ENCODE data around the gene FSTL3.
A peak's percentile ranks its signal among the peaks of the same experiment; 100 is the strongest.

FSTL3 gene

DNA sequence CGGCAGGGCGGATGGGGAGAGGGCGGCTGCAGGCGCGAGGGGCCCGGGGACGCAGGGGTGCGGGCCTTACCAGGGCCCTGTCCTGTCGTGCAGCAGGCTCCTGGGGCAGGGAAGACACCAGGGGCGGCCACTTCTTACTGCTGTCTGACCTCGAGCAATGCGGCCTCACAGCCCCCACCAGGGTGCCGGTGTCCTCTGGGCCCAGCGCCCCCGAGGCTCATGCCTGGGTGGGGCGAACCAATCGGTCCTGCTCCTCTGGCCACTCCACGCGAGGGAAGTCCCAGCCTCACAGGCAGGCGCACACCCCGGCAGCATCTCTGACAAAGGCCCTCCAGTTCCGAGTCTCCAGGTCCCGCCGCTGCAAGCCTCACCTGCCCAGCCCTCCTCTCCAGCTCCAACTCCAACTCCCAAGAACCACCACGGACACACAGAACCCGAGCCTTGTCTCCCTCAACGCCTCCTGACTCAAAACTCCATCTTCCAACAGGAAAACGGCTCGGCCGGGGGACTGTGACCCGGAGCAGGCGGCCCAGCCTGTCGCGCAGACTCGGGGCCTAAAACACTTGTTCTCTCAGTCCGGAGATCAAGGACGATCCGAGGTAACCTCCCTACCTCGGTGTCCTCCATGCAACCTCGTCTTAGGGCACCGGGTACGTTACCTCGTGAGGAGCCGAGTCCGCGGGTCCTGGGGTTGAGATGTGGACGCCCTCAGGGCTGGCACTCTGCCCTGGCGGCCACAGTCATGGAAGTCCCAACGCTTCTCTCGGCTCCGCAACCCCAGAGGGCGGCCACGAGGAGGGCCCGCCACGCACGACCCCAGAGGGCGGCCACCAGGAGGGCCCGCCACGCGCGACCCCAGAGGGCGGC, 30.0 kb upstream of the FSTL3 start:
- no peak for DNase-seq (ENCODE audit: low spot score)

- DNase-seq (ENCODE audit: low spot score): no peak
Observed at GRCh38 chr19:646779-647565, 29.2 kb upstream of the FSTL3 start.

- DNase-seq (ENCODE audit: low spot score): no peak
Observed at GRCh38 chr19:647566-648284, 28.5 kb upstream of the FSTL3 start.

DNA sequence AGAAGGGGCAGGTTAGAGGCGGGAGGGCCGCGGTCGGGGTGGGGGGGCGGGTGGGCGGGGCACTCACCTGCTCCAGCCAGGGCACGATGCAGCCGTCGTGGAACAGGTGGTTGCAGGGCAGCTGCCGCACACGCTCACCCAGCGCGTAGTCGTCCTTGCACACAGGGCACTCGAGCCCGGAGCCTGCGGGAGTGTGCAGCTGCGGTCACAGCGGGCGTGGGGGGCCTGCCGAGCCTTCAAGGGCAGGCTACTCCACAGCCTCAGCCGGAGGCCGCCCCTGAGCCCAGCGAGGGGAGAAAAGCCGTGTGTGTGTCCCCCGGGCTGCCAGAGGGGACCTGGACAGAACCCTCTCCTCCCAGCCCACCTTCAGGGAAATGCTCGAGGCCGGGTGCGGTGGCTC, 27.9 kb upstream of the FSTL3 start:
- DNase-seq (ENCODE audit: low spot score): no peak

GRCh38 chr19:648904-649801, 27.0 kb upstream of the FSTL3 start:
- no peak for DNase-seq (ENCODE audit: low spot score)

DNA sequence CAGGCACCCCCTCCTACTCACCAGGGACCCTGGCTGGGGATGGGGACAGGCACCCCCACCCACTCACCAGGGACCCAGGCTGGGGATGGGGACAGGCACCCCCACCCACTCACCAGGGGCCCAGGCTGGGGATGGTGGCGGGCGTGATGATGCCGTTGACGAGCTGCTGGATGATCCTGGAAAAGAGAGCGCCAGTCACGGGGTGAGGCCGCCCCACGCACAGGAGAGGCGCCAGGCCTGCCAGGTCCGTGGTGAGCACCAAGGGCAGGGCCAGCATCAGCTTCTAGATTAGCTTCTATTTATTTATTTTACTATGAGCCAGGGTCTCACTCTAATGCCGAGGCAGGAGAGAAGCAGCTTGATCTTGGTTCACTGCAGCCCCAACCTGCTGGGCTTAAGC, 26.1 kb upstream of the FSTL3 start:
- DNase-seq (ENCODE audit: low spot score): no peak

DNA sequence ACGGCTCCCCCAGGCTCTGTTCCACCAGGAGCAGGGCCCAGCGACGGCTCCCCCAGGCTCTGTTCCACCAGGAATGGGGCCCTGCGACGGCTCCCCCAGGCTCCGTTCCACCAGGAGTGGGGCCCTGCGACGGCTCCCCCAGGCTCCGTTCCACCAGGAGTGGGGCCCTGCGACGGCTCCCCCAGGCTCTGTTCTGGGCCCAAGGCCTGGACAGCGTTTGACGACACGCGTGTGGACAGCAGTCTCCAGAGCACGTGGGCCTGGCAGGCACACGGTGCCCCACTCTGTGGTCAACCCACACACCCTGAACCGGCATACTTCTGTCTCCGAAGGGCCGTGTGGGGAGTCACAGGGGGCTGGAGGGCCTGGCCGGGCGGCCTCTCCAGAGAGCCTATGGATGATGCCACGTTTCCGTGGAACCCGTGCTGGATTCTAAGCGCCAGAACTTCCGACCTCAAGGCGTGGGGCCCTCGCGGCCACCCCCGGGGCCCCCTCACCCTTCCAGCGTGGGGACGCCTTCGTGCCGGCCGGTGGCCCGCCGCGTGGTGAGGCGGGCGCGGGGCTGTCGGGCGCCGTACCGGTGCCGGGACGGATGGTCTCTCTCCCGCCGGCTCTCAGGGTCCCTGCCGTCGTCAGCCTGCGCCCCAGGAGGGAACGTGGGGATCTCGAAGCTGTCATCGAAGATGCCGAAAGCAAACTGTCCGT, 24.9 kb upstream of the FSTL3 start:
- DNase-seq (ENCODE audit: low spot score): no peak

- no peak for DNase-seq (ENCODE audit: low spot score)
Observed at GRCh38 chr19:651991-652390, 24.2 kb upstream of the FSTL3 start.

GRCh38 chr19:652467-653389, 23.5 kb upstream of the FSTL3 start:
- DNase-seq (ENCODE audit: low spot score): no peak

GRCh38 chr19:653425-653824, 22.8 kb upstream of the FSTL3 start:
- no peak for DNase-seq (ENCODE audit: low spot score)

GRCh38 chr19:655691-656090, 20.5 kb upstream of the FSTL3 start:
- DNase-seq (ENCODE audit: low spot score): no peak

GRCh38 chr19:656751-657559, 19.2 kb upstream of the FSTL3 start:
- no peak for DNase-seq (ENCODE audit: low spot score)

DNA sequence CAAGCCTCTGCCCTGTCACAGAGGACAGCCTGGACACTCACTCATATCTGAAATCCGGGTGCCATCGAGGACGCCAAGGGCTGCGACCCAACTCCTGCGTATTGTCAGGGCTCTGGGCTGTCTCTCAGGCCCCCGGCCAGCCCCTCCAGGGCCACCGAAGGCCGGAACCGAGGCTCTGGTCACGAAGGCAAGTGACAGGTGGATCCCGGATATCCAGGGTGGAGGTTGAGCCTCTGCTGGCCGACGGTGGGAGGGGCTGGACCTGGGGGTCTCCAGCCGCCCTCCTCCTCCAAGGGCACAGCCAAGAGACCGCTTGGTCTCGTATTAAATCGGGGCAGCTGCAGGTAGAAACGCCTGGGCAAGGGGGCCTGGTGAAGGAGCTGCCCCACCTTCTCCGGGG, 18.6 kb upstream of the FSTL3 start:
- DNase-seq (ENCODE audit: low spot score): no peak

DNA sequence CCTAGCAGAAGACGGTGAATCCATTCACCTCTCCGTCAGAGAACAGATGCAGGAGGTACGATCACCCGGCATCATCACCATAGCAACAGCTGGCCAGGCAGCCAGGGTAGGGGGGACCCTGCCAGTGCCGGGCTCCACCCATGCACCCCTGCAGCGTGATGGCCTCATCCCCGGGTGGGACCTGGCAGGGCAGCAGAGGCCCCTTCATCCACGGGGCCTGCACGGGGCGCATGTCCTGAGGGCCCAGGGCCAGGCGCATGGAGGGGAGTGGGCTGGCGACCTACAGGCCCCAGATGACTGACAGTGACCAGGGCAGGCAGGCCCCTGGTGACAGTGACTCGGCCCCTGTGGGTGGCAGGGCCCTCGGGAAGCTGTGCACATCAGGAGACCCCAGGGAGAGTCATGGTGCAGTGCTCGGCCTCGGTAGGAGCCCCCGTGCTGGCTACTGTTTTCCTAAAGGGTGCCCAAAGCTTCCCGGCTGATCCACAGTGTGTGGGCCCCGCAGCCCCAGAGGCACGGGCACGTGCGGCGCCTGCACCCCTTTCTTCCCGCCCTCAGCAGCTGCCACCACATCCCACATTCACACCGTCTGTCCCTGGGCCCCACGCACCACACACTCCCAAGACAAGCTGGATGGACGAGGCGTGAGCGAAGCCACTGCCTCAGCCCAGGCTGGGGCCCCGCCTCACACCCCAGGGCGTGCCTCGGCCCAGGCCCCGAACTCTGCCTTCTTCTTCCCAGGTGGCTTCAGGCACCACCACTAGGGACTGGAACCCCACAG, 17.9 kb upstream of the FSTL3 start:
- no peak for DNase-seq (ENCODE audit: low spot score)

DNA sequence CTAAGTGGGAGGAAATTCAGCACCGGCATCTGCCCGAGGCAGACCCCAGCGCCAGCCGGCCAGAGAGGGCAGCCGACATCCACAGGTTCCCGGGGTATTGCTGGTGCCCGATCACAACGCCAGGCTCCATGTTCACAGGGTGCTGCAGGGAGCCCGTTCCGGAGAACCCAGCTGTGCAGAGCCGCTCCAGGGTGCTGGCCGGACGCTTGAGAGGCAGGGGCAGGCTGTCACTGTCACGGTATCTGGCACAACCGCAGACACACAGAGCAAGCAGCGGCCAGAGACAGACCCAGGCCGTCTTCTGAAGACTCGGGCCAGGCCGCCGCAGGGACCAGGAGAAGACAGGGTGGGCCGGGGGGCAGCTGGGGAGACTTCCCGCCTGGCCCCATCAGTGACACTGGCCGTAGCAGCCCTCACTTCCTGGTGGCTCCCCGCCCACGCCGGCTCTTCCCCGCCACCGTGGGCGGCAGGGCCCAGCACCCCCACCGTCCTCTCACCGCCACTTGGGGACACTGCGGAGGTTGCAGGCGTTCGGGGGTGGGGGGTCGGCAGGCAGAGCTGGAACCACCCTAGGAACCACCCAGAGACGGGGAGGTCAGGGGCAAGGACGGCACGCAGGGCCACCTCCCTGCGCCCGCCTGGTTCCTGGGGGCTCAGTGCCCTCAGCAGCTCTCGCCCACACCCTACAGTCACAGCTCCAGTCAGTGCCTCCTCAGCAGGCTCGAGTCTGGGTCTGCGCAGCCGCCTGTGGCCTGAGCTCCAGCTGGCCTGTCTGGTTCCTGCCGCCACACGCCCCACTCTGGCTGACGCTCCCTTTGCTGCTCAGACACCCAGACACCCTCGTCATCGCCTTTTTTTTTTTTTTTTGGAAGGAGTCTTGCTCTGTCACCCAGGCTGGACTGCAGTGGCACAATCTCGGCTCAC, 17.0 kb upstream of the FSTL3 start:
- peak; percentile 62 for DNase-seq (ENCODE audit: low spot score)

GRCh38 chr19:660793-661426, 15.3 kb upstream of the FSTL3 start:
- no peak for DNase-seq (ENCODE audit: low spot score)

Measured in AG08395 (cell line).